HEK293T (cell line): ENCODE data around the gene LENG8.
A peak's percentile ranks its signal among the peaks of the same experiment; 100 is the strongest.

ENCODE experiments used
- CTCF ChIA-PET: fragments of 350-600 bp; formaldehyde crosslinking; extraction: SDS; loops from one replicate; lab custom pipeline; 2021; ENCODE audit warnings: antibody characterized with exemption, inconsistent platforms; lab: Yijun Ruan, JAX
- POLR2A ChIA-PET: fragments of 350-600 bp; formaldehyde crosslinking; extraction: SDS; loops from one replicate; lab custom pipeline; 2020; ENCODE audit warnings: antibody characterized with exemption, inconsistent platforms; lab: Yijun Ruan, JAX
- DNase-seq: peaks from one replicate; pipeline ENCODE4 v3.0.0; 2012; ENCODE audit warnings: mixed read lengths; ENCODE audit errors: extremely low spot score
- ARNT ChIP-seq: fragments of 450-650 bp; IDR thresholded peaks from 2 replicates; pipeline ENCODE4 v1.6.1; 2017; ENCODE audit warnings: mild to moderate bottlenecking
- BHLHE40 ChIP-seq: fragments of 450-650 bp; IDR thresholded peaks from 2 replicates; pipeline ENCODE4 v1.6.1; 2016; ENCODE audit warnings: mild to moderate bottlenecking, moderate library complexity, borderline replicate concordance
- CTBP1 ChIP-seq: fragments of 450-650 bp; IDR thresholded peaks from 2 replicates; pipeline ENCODE4 v1.6.1; 2016; ENCODE audit warnings: borderline replicate concordance
- ELF4 ChIP-seq: fragments of 450-650 bp; IDR thresholded peaks from 2 replicates; pipeline ENCODE4 v1.6.1; 2017; ENCODE audit warnings: antibody characterized with exemption
- FOXA1 ChIP-seq: fragments of 450-650 bp; IDR thresholded peaks from 2 replicates; pipeline ENCODE4 v1.6.1; 2016; ENCODE audit warnings: mild to moderate bottlenecking
- FOXK2 ChIP-seq: fragments of 450-650 bp; IDR thresholded peaks from 2 replicates; pipeline ENCODE4 v1.6.1; 2016; ENCODE audit warnings: mild to moderate bottlenecking
- FOXM1 ChIP-seq: fragments of 450-650 bp; IDR thresholded peaks from 2 replicates; pipeline ENCODE4 v1.6.1; 2017; ENCODE audit warnings: mild to moderate bottlenecking, borderline replicate concordance
- HDGF ChIP-seq: fragments of 450-650 bp; IDR thresholded peaks from 2 replicates; pipeline ENCODE4 v1.6.1; 2017; ENCODE audit warnings: antibody characterized with exemption, borderline replicate concordance
- L3MBTL2 ChIP-seq: fragments of 450-650 bp; conservative IDR thresholded peaks from 2 replicates; pipeline ENCODE4 v1.6.1; 2016; ENCODE audit warnings: mild to moderate bottlenecking
- LEF1 ChIP-seq: fragments of 450-650 bp; IDR thresholded peaks from 2 replicates; pipeline ENCODE4 v1.6.1; 2017; ENCODE audit warnings: mild to moderate bottlenecking, borderline replicate concordance
- NFRKB ChIP-seq: fragments of 450-650 bp; IDR thresholded peaks from 2 replicates; pipeline ENCODE4 v1.6.1; 2016; ENCODE audit warnings: mild to moderate bottlenecking, moderate library complexity
- SP1 ChIP-seq: fragments of 450-650 bp; IDR thresholded peaks from 2 replicates; pipeline ENCODE4 v1.6.1; 2017
- SUZ12 ChIP-seq: fragments of 450-650 bp; IDR thresholded peaks from 2 replicates; pipeline ENCODE4 v1.6.1; 2016; ENCODE audit warnings: mild to moderate bottlenecking
- TARDBP ChIP-seq: fragments of 450-650 bp; IDR thresholded peaks from 2 replicates; pipeline ENCODE4 v1.6.1; 2016
- ZNF384 ChIP-seq: fragments of 450-650 bp; IDR thresholded peaks from 2 replicates; pipeline ENCODE4 v1.6.1; 2016
- TF ChIP-seq, protein P1 (sequence below): fragments of 450-650 bp; IDR thresholded peaks from 2 replicates; pipeline ENCODE4 v1.6.1; 2016

LENG8 gene

GRCh38 chr19:54434873-54435214 is 14.2 kb upstream of the LENG8 start:
- ChIA-PET POLR2A (no interaction called here), CTCF (no interaction called here)
- no peak for DNase-seq
- TF ChIP-seq LEF1: no peak

- no peak for DNase-seq
- TF ChIP-seq SUZ12 (no peak), HDGF (no peak), ARNT (no peak), L3MBTL2 (no peak), ELF4 (no peak), FOXA1 (no peak), BHLHE40 (no peak), TARDBP (no peak), ZNF384 (no peak), SP1 (no peak), FOXK2 (no peak), LEF1 (no peak), CTBP1 (no peak)
- TF ChIP-seq, protein P1, sequence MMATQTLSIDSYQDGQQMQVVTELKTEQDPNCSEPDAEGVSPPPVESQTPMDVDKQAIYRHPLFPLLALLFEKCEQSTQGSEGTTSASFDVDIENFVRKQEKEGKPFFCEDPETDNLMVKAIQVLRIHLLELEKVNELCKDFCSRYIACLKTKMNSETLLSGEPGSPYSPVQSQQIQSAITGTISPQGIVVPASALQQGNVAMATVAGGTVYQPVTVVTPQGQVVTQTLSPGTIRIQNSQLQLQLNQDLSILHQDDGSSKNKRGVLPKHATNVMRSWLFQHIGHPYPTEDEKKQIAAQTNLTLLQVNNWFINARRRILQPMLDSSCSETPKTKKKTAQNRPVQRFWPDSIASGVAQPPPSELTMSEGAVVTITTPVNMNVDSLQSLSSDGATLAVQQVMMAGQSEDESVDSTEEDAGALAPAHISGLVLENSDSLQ: no peak
- CTCF ChIA-PET: no interaction called here
- POLR2A ChIA-PET: no interaction called here
Observed at GRCh38 chr19:54435551-54436016, 13.4 kb upstream of the LENG8 start.

DNA sequence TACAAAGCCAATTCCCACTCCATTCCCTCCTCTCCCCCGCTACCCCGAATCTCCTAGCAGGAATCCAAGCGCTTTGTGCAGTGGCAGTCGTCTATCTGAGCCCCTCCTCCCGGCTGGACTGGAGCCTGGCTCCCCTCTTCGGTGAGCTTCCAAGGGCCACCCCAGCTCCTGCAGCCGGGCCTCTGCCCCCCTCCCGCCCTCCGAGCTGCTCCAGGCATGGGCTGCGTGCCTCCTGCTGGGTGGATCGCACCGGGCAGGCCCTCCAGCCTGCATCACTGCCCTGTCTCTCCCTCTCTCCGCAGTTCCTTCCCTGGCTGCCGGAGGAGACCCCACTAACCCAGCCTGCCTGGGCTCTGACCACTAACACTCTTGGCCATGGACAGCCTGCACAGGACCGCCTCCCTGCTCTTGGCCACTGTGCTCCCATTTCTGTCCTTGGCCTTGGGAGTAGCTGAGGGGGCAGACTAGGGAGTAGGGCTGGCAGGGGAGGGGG is 12.9 kb upstream of the LENG8 start:
- ChIA-PET CTCF (interaction anchor here (1.1 kb wide), 1 partner anchor 12 kb away, joined by 3 read pairs; no protein-coding TSS in a partner anchor), POLR2A (no interaction called here)
- TF ChIP-seq, protein P1: no peak
- no peak for TF ChIP-seq FOXK2
- TF ChIP-seq SP1: no peak
- TF ChIP-seq ARNT: no peak
- TF ChIP-seq HDGF: no peak
- no peak for TF ChIP-seq FOXA1
- no peak for TF ChIP-seq LEF1
- TF ChIP-seq NFRKB: no peak
- no peak for TF ChIP-seq TARDBP
- no peak for DNase-seq

DNA sequence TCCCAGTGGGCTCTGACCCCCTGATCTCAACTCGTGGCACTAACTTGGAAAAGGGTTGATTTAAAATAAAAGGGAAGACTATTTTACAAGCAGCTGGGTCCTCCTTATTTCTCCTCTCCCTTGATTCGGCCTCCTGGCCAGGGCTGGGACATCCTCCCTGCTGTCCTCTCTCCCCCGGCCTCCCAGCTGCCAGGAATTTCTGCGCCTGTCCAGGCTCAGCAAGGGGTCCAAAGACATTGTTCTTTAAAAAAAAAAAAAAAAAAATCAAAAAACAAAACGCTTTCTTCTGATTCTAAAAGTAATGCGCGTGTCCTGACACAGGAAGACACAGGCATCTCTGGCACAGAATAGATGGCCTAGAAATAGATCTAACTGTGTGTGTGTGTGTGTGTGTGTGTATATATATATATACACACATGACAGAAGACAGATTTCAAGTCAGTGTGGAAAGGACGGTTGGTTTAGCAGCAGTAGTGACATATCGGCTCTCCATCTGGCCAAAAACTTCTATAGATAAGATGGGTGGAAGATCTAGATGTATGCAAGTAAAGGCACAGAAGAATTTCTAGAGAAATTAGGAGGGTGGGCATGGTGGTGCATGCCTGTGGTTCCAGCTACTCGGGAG is 12.3 kb upstream of the LENG8 start:
- no peak for DNase-seq
- TF ChIP-seq TARDBP (no peak), LEF1 (no peak), BHLHE40 (no peak), NFRKB (no peak)
- POLR2A ChIA-PET: no interaction called here
- CTCF ChIA-PET: interaction anchor here (1.1 kb wide), 1 partner anchor 11 kb away, joined by 3 read pairs; no protein-coding TSS in a partner anchor

DNA sequence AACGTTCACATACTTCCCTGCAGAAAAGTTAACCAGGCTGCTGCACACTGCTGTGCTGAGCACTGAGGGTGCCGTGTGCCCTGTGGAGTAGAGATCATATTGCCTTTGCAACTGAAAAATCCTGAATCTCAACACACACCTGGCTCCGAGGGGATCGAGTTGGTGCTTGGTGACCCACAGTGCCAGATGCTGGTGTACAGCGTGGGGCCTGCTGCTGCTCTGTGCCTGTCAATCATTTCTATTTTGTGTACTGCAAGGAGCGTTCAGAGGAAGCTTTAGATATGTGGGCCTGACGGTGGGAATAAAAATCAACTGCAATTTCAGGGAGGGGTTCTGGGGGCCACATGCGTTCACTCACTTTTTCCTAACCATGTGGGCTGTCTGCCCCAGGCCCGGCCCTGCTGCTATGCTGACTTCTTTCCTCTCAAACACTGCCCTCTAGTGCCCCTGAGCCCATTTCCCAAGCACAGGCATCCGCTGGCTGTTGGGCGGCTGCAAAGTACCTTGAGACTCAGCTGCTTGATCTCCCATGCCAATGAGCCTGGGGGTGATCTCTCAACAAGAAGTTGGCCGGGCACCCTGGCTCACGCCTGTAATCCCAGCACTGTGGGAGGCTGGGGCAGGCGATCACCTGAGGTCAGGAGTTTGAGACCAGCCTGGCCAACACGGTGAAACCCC is 9.7 kb upstream of the LENG8 start:
- ChIA-PET POLR2A (interaction anchor here (1.1 to 2.6 kb wide), 2 partner anchors 9 to 24 kb away, joined by 5 to 16 read pairs; partner anchors contain the start of genes LENG8 and LENG9), CTCF (interaction anchor here (0.7 to 1.7 kb wide), 4 partner anchors 8 to 36 kb away, joined by 3 to 8 read pairs (median 4); partner anchors contain the start of gene LENG8)
- TF ChIP-seq FOXA1 (no peak), ARNT (no peak), SUZ12 (no peak), SP1 (no peak), LEF1 (no peak)
- TF ChIP-seq, protein P1: peak; percentile 83
- DNase-seq: peak; percentile 61

DNA sequence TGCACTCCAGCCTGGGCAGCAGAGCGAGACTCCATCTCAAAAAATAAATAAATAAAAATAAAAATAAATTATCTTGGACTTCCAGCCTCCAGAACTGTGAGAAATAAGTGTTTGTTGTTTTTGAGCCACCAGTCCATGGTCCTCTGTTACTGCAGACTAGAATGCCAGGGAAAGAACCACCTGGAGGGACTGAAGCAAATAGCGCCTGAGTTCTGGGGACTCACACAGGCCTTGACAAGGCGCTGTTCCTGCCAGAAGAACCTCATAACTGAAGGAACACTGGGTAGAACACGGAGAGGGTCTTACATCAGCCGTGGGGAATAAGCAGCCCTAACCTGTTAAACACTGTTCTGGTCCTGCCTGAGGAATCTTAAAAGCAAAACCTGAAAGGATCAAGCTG is 8.4 kb upstream of the LENG8 start:
- ChIA-PET POLR2A (interaction anchor here (2.6 kb wide), 1 partner anchor 8 kb away, joined by 16 read pairs; the partner anchor contains the start of gene LENG8), CTCF (no interaction called here)
- TF ChIP-seq, protein P1: no peak
- no peak for TF ChIP-seq CTBP1
- TF ChIP-seq FOXK2: no peak
- no peak for TF ChIP-seq TARDBP
- no peak for TF ChIP-seq ELF4
- no peak for TF ChIP-seq FOXM1
- no peak for DNase-seq
